Subcutaneous adipose tissue (tissue), 4 donors: ENCODE data around the gene FAM53B. TPM values are rescaled to one million over a fixed set of nuclear protein-coding genes. Genes with fewer than 3 reads are reported as not detected.

Experiments used
- CTCF ChIP-seq: fragments of 450-650 bp; IDR thresholded peaks from one replicate; pipeline ENCODE4 v1.5.1; 2016; ENCODE audit warnings: low read depth, mild to moderate bottlenecking, control low read depth, antibody characterized with exemption, moderate library complexity
- total RNA-seq, 4 donors: library from RNA; depleted of rRNA; stranded (reverse); fragments of >200 nt; gene quantifications; one replicate each; pipeline ENCODE4 v1.1.0, GENCODE V29; 2016

FAM53B gene
- total RNA-seq, 4 donors from 2014 or later: 13.5 to 39.2 (median 29.5) TPM

GRCh38 chr10:124700293-124701037 is 43.7 kb downstream of the FAM53B start:
- TF ChIP-seq CTCF: no peak

- no peak for TF ChIP-seq CTCF
Observed at GRCh38 chr10:124699471-124700292, 44.5 kb downstream of the FAM53B start.

GRCh38 chr10:124698545-124699469 is 45.4 kb downstream of the FAM53B start:
- TF ChIP-seq CTCF: no peak

- no peak for TF ChIP-seq CTCF
Observed at GRCh38 chr10:124697837-124698544, 46.2 kb downstream of the FAM53B start.

- TF ChIP-seq CTCF: no peak
Observed at GRCh38 chr10:124697443-124697836, 46.7 kb downstream of the FAM53B start.

- TF ChIP-seq CTCF: no peak
Observed at GRCh38 chr10:124696446-124697392, 47.5 kb downstream of the FAM53B start.
